Neuron (in vitro differentiated cells): ENCODE measurements around the gene LCE5A.
"Not testable (repeated sequence)": the region's sequence is repeated elsewhere in the genome, so short reads cannot be mapped to it uniquely, and the experiment has no call there.

Source experiments
- H2AFZ ChIP-seq: one replicate; pipeline ENCODE4 v1.6.1; 2013; ENCODE audit warnings: low read depth, mild to moderate bottlenecking, inconsistent platforms, low read length, moderate library complexity
- H3K27me3 ChIP-seq: one replicate; pipeline ENCODE4 v1.6.1; 2013; ENCODE audit warnings: low read length; ENCODE audit not compliant: insufficient read depth
- H3K36me3 ChIP-seq: one replicate; pipeline ENCODE4 v1.6.1; 2013; ENCODE audit warnings: low read length; ENCODE audit not compliant: insufficient read depth
- H3K4me1 ChIP-seq: one replicate; pipeline ENCODE4 v1.6.1; 2013; ENCODE audit warnings: low read length; ENCODE audit not compliant: insufficient read depth
- H3K4me3 ChIP-seq: 2 replicates; pipeline ENCODE4 v1.5.1; 2013; ENCODE audit warnings: mild to moderate bottlenecking, low read length, moderate library complexity
- H3K9me3 ChIP-seq: one replicate; pipeline ENCODE4 v1.6.1; 2013; ENCODE audit warnings: low read length

The LCE5A gene, protein sequence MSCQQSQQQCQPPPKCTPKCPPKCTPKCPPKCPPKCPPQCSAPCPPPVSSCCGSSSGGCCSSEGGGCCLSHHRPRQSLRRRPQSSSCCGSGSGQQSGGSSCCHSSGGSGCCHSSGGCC

GRCh38 chr1:152510503-152510902 lies at the start of gene LCE5A:
Gene LCE5A, plus strand, starts transcription at chr1:152510803. Its CDS starts 732 bp downstream, at chr1:152511535.
- Histone ChIP-seq H3K9me3 (no peaks in the 10 kb centered on the region), H3K4me3 (no peak within 1 kb of the TSS), H3K4me1 (no peaks in the 10 kb centered on the region), H2AFZ (no peak within 1 kb of the TSS), H3K27me3 (no peaks in the 10 kb centered on the region), H3K36me3 (no peaks in the 10 kb centered on the region)

- H3K4me3 ChIP-seq, result no peak overlapping the region
- no peaks in the 10 kb centered on the region for H3K4me1 ChIP-seq
- H3K27me3 ChIP-seq, result no peaks in the 10 kb centered on the region
- no peaks in the 10 kb centered on the region for H3K9me3 ChIP-seq
- no peaks in the 10 kb centered on the region for H3K36me3 ChIP-seq
- H2AFZ ChIP-seq, result no peak overlapping the region
Measured at GRCh38 chr1:152461544-152461943, 49.1 kb upstream of the LCE5A start.

GRCh38 chr1:152462636-152463035 lies 48.0 kb upstream of the LCE5A start:
- Histone ChIP-seq H3K27me3 (no peaks in the 10 kb centered on the region), H3K9me3 (no peaks in the 10 kb centered on the region), H3K36me3 (no peaks in the 10 kb centered on the region), H3K4me3 (no peak overlapping the region), H3K4me1 (no peaks in the 10 kb centered on the region), H2AFZ (no peak overlapping the region)

GRCh38 chr1:152466217-152466616 lies 44.4 kb upstream of the LCE5A start:
- H3K36me3 ChIP-seq, result no peaks in the 10 kb centered on the region
- H3K27me3 ChIP-seq, result no peaks in the 10 kb centered on the region
- H2AFZ ChIP-seq, result no peak overlapping the region
- H3K4me1 ChIP-seq, result no peaks in the 10 kb centered on the region
- no peaks in the 10 kb centered on the region for H3K9me3 ChIP-seq
- H3K4me3 ChIP-seq, result no peak overlapping the region

- H2AFZ ChIP-seq, result no peak overlapping the region
- H3K36me3 ChIP-seq, result no peaks in the 10 kb centered on the region
- no peaks in the 10 kb centered on the region for H3K4me1 ChIP-seq
- H3K27me3 ChIP-seq, result no peaks in the 10 kb centered on the region
- H3K9me3 ChIP-seq, result peaks cover 2% of the 10 kb centered on the region
- H3K4me3 ChIP-seq, result no peak overlapping the region
Measured at GRCh38 chr1:152473887-152474537, 36.6 kb upstream of the LCE5A start.

GRCh38 chr1:152479792-152480595 lies 30.6 kb upstream of the LCE5A start:
- Histone ChIP-seq H3K36me3 (no peaks in the 10 kb centered on the region), H3K4me1 (no peaks in the 10 kb centered on the region), H3K9me3 (peaks cover 2% of the 10 kb centered on the region), H3K4me3 (no peak overlapping the region), H2AFZ (no peak overlapping the region), H3K27me3 (no peaks in the 10 kb centered on the region)

DNA sequence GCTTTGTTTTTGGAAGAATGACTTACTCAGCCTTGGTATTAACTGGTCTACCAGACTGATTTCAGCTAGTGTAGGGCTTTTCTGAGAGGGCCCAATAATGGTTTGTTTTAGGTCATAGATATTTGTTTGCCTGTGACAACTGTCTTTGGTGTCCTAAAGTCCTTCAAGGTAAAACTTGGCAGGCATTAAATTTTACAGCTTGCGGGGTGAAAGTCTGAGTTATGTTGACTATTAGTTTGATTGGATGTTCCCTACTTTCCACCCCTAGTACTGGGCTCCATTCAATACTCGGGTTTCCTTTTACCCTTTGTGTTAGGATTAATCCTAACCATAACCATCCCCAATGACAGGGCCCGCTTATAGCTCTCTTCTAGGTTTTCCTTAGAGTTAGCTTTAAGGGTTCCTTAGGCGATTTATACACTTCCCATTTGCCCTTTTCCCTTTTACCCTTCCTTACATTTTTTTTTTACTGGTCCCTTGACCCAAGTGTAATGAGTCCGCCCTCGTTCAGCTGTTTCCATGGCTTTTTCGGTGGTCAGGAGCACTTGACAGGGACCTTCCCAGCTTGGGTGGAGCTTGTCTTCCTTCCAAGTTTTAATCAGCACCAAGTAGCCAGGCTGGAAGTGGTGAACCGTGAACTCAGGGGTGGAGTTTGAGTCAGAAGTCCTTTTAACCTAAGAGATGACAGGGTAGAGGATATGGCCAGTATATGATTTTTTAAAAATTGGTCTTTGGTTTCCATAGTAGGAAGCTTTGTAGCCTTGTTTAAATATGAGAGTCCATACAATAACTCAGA lies 28.5 kb upstream of the LCE5A start:
- no peak overlapping the region for H2AFZ ChIP-seq
- H3K27me3 ChIP-seq, result no peaks in the 10 kb centered on the region
- no peaks in the 10 kb centered on the region for H3K36me3 ChIP-seq
- no peak overlapping the region for H3K4me3 ChIP-seq
- no peaks in the 10 kb centered on the region for H3K4me1 ChIP-seq
- H3K9me3 ChIP-seq, result no peaks in the 10 kb centered on the region

- H3K27me3 ChIP-seq, result no peaks in the 10 kb centered on the region
- no peaks in the 10 kb centered on the region for H3K36me3 ChIP-seq
- no peak overlapping the region for H3K4me3 ChIP-seq
- H3K9me3 ChIP-seq, result no peaks in the 10 kb centered on the region
- no peak overlapping the region for H2AFZ ChIP-seq
- no peaks in the 10 kb centered on the region for H3K4me1 ChIP-seq
Measured at GRCh38 chr1:152486400-152487006, 24.1 kb upstream of the LCE5A start.

GRCh38 chr1:152487871-152488270 lies 22.7 kb upstream of the LCE5A start:
- no peaks in the 10 kb centered on the region for H3K9me3 ChIP-seq
- H2AFZ ChIP-seq, result no peak overlapping the region

DNA sequence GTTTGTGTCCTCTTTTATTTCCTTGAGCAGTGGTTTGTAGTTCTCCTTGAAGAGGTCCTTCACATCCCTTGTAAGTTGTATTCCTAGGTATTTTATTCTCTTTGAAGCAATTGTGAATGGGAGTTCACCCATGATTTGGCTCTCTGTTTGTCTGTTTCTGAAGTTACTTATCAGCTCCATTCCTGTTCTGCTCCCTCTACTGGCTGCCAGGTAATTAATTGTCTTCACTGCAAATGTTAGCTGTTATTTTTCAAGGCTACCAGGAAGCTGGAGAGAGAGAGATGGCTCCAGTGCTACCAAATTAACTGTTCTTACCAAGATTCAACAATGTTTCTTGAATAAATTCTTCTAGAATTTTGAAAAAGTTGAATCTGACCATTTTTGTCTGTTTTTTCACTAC lies 19.1 kb upstream of the LCE5A start:
- not testable (repeated sequence) for H2AFZ ChIP-seq, H3K9me3 ChIP-seq, H3K4me1 ChIP-seq, H3K27me3 ChIP-seq, H3K4me3 ChIP-seq, H3K36me3 ChIP-seq

More at GRCh38 chr1:152487871-152488270, 22.7 kb upstream of the LCE5A start:
- H3K36me3 ChIP-seq, result no peaks in the 10 kb centered on the region
- H3K4me1 ChIP-seq, result no peaks in the 10 kb centered on the region
- H3K4me3 ChIP-seq, result no peak overlapping the region
- H3K27me3 ChIP-seq, result no peaks in the 10 kb centered on the region

- no peaks in the 10 kb centered on the region for H3K4me1 ChIP-seq
- no peaks in the 10 kb centered on the region for H3K36me3 ChIP-seq
- no peaks in the 10 kb centered on the region for H3K27me3 ChIP-seq
- no peak overlapping the region for H2AFZ ChIP-seq
- H3K9me3 ChIP-seq, result no peaks in the 10 kb centered on the region
- no peak overlapping the region for H3K4me3 ChIP-seq
Measured at GRCh38 chr1:152495066-152495675, 15.4 kb upstream of the LCE5A start.

DNA sequence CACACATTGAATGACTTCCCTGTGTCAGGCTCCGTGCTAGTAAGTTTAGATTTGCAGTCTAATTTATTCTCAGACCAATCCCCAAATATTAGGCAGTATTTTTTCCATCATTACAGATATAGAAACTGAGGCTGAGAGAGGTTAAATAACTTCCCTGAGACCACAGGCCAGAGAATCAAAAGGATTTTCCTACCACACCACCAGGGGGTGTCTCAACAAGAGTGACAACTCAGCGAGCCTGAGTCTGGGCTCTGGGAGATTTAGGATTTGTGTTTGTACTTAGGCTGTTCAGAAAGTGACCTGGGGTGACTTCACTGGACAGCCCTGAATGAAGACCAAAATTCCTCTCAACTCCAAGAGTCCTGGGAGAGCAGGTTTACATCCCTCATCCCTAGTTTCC lies 13.3 kb upstream of the LCE5A start:
- Histone ChIP-seq H3K9me3 (no peaks in the 10 kb centered on the region), H3K27me3 (no peaks in the 10 kb centered on the region), H3K36me3 (no peaks in the 10 kb centered on the region), H2AFZ (no peak overlapping the region), H3K4me1 (no peaks in the 10 kb centered on the region), H3K4me3 (no peak overlapping the region)
